GM19468 (cell line): ENCODE data around the gene KREMEN2.

Experiments
- ATAC-seq: cut with Tn5 transposase; IDR thresholded peaks from one replicate; pipeline ENCODE4 v1.9.1; 2021; ENCODE audit warnings: mild to moderate bottlenecking, moderate library complexity, moderate number of reproducible peaks; ENCODE audit not compliant: unreplicated experiment; ENCODE audit errors: extremely low read depth

KREMEN2 gene

DNA sequence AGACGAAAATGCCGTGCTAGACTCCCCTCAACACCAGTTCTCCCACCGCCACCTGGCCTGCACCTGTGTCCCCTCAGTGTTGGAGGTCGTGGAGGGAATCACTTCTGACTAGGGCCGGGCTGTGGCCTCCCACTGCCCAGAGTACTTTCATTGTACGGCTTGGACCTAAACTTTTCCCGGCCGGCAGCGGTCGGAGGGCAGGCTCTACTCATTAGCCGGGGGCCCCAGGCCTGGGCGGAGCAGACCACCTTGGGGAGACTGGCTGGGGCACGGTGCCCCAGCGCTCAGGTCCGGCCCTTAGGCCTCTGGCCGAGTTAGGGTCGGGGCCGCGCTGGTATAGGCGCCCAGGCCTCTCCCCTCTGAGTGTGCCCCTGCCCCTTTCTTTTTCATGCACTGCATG lies 53.3 kb downstream of the KREMEN2 start:
- no peak for ATAC-seq
